K562 (cell line): ENCODE results near the gene TXNL1. TPM values are rescaled to one million over a fixed set of nuclear protein-coding genes. Genes with fewer than 3 reads are reported as not detected.

ENCODE experiments used
- ATAC-seq: fragments of 200-7000 bp; cut with Tn5 transposase; 3 replicates; pipeline ENCODE4 v1.9.1; 2020; ENCODE audit warnings: moderate library complexity
- BruUV-seq: library from RNA; stranded (reverse); fragments of 400-500 nt; replicated peaks from 2 replicates; lab custom pipeline; 2021; lab: Mats Ljungman, UMichigan
- CTCF ChIA-PET: fragments of 300-600 bp; formaldehyde crosslinking; extraction: SDS; loops from one replicate; lab custom pipeline; 2021; ENCODE audit warnings: low intra/inter-chr PET ratio; lab: Yijun Ruan, JAX
- POLR2A ChIA-PET: fragments of 300-600, 350-650 bp; sonication (Branson Sonifier 250); formaldehyde crosslinking; extraction: SDS; loops from one replicate; lab custom pipeline; 2021; ENCODE audit warnings: antibody characterized with exemption, inconsistent platforms; lab: Yijun Ruan, JAX
- DNase-seq, 4 experiments: peaks; one replicate each; pipeline versions ENCODE4 v3.0.0 to v3.0.0-alpha.2; 2011 to 2018; ENCODE audit warnings: low spot score in 3 of 4, mixed read lengths in 3 of 4; ENCODE audit errors: extremely low read depth in 1 of 4
- FAIRE-seq: peaks from 2 replicates; lab custom pipeline; 2011; peaks lifted over from hg19 to GRCh38; lab: Jason Lieb, UNC
- H2AFZ ChIP-seq: 2 replicates; pipeline ENCODE4 v1.6.0; 2011; ENCODE audit warnings: low read depth, low read length, control low read depth, inconsistent platforms
- H3K27ac ChIP-seq: fragments of 200-600 bp; 3 replicates; pipeline ENCODE4 v1.8.0; 2011; ENCODE audit warnings: low read depth, mild to moderate bottlenecking, control low read depth, inconsistent platforms, low read length, moderate library complexity, mixed read lengths; ENCODE audit errors: extremely low read depth
- H3K27me3 ChIP-seq, 2 experiments: fragments of 300-600 bp in 1 of 2; 2 replicates in 1 of 2; 3 replicates in 1 of 2; pipeline versions ENCODE4 v1.6.0 to v1.8.0; 2011; ENCODE audit warnings: inconsistent platforms in 2 of 2, low read length in 2 of 2, mild to moderate bottlenecking in 1 of 2, mixed read lengths in 1 of 2, moderate library complexity in 1 of 2; ENCODE audit not compliant: control insufficient read depth in 2 of 2, insufficient read depth in 2 of 2
- H3K36me3 ChIP-seq: fragments of 300-600 bp; 3 replicates; pipeline ENCODE4 v1.8.0; 2011; ENCODE audit warnings: mild to moderate bottlenecking, low read length, inconsistent platforms; ENCODE audit not compliant: control insufficient read depth, insufficient read depth
- H3K4me1 ChIP-seq, 2 experiments: fragments of 200-600 bp in 1 of 2; replicated peaks in 1 of 2; 2 replicates in 1 of 2; 3 replicates in 1 of 2; pipeline versions ENCODE4 v1.5.1 to v1.8.0; 2011; ENCODE audit warnings: inconsistent platforms in 2 of 2, low read length in 2 of 2, mild to moderate bottlenecking in 1 of 2, mixed read lengths in 1 of 2, moderate library complexity in 1 of 2; ENCODE audit not compliant: control insufficient read depth in 2 of 2, insufficient read depth in 2 of 2
- H3K4me2 ChIP-seq: 2 replicates; pipeline ENCODE4 v1.6.1; 2011; ENCODE audit warnings: low read length, control low read depth, inconsistent platforms, mixed read lengths; ENCODE audit not compliant: insufficient read depth
- H3K4me3 ChIP-seq: fragments of 200-600 bp; sonication (generic), shearing (Covaris generic); 2 replicates; pipeline ENCODE4 v1.5.1; 2016; ENCODE audit warnings: control low read depth, inconsistent platforms
- H3K79me2 ChIP-seq: fragments of 200-600 bp; 3 replicates; pipeline ENCODE4 v1.8.0; 2011; ENCODE audit warnings: low read length, inconsistent platforms; ENCODE audit not compliant: control insufficient read depth, insufficient read depth
- H3K9ac ChIP-seq, 2 experiments: 2 replicates each; pipeline versions ENCODE4 v1.6.0 to v1.6.1; 2011; ENCODE audit warnings: low read depth in 2 of 2, low read length in 2 of 2, control low read depth in 1 of 2, inconsistent platforms in 1 of 2, mild to moderate bottlenecking in 1 of 2, mixed read lengths in 1 of 2; ENCODE audit not compliant: insufficient read depth in 1 of 2
- H3K9me1 ChIP-seq: one replicate; pipeline ENCODE4 v1.6.0; 2011; ENCODE audit warnings: inconsistent platforms, mild to moderate bottlenecking, low read length, moderate library complexity; ENCODE audit not compliant: control insufficient read depth, insufficient read depth
- H3K9me3 ChIP-seq: replicated peaks from 2 replicates; pipeline ENCODE4 v1.5.1; 2011; ENCODE audit warnings: low read depth, low read length, inconsistent platforms; ENCODE audit not compliant: control insufficient read depth, insufficient read depth
- H4K20me1 ChIP-seq: replicated peaks from 2 replicates; pipeline ENCODE4 v1.6.1; 2011; ENCODE audit warnings: low read length, inconsistent platforms, mixed read lengths; ENCODE audit not compliant: control insufficient read depth, insufficient read depth
- ADNP ChIP-seq: fragments of 200-800 bp; sonication (Bioruptor generic); IDR thresholded peaks from 2 replicates; pipeline ENCODE4 v1.6.1; 2016; ENCODE audit warnings: missing genetic modification characterization, missing compliant biosample characterization
- CHD1 ChIP-seq: fragments of 200-600 bp; sonication (generic); IDR thresholded peaks from one replicate; pipeline ENCODE4 v1.6.1; 2012; ENCODE audit warnings: mild to moderate bottlenecking, moderate library complexity, low read length, inconsistent platforms
- CHD2 ChIP-seq: IDR thresholded peaks from 2 replicates; pipeline ENCODE4 v1.6.1; 2011; ENCODE audit warnings: low read depth, low read length
- EHMT2 ChIP-seq: fragments of 450-650 bp; IDR thresholded peaks from 2 replicates; pipeline ENCODE4 v1.6.1; 2018; ENCODE audit warnings: antibody characterized with exemption
- ESRRA ChIP-seq: fragments of 450-650 bp; IDR thresholded peaks from 2 replicates; pipeline ENCODE4 v1.6.1; 2014; ENCODE audit warnings: low read depth, mild to moderate bottlenecking, moderate library complexity, borderline replicate concordance
- FOS ChIP-seq: IDR thresholded peaks from 3 replicates; pipeline ENCODE4 v1.6.1; 2011; ENCODE audit not compliant: insufficient read length; ENCODE audit errors: extremely low read depth
- KLF16 ChIP-seq: IDR thresholded peaks from 2 replicates; pipeline ENCODE4 v1.6.1; 2016; ENCODE audit warnings: antibody characterized with exemption
- LEF1 ChIP-seq: fragments of 450-650 bp; IDR thresholded peaks from 2 replicates; pipeline ENCODE4 v1.6.1; 2016; ENCODE audit warnings: mild to moderate bottlenecking
- MCM3 ChIP-seq: fragments of 450-650 bp; IDR thresholded peaks from 2 replicates; pipeline ENCODE4 v1.6.1; 2016
- NR2F6 ChIP-seq: fragments of 450-650 bp; formaldehyde crosslinking; IDR thresholded peaks from 2 replicates; pipeline ENCODE4 v1.4.0; 2020; ENCODE audit warnings: mild to moderate bottlenecking
- POLR2A ChIP-seq: fragments of 450-650 bp; conservative IDR thresholded peaks from 2 replicates; pipeline ENCODE4 v1.6.1; 2016
- POLR2G ChIP-seq: fragments of 200-400 bp; formaldehyde crosslinking; IDR thresholded peaks from 2 replicates; pipeline ENCODE4 v1.6.1; 2017; ENCODE audit warnings: low read depth, mild to moderate bottlenecking, antibody characterized with exemption, low read length, moderate library complexity
- XRCC3 ChIP-seq: fragments of 450-650 bp; IDR thresholded peaks from 2 replicates; pipeline ENCODE4 v1.6.1; 2017; ENCODE audit warnings: mild to moderate bottlenecking, moderate library complexity
- ZNF174 ChIP-seq: fragments of 250-450 bp; sonication (Bioruptor Pico); IDR thresholded peaks from 2 replicates; pipeline ENCODE4 v1.4.0; 2020; ENCODE audit warnings: mild to moderate bottlenecking
- ZNF212 ChIP-seq: fragments of 450-650 bp; formaldehyde crosslinking; IDR thresholded peaks from 2 replicates; pipeline ENCODE4 v1.4.0; 2020; ENCODE audit warnings: mild to moderate bottlenecking
- ZNF280A ChIP-seq: fragments of 450-650 bp; IDR thresholded peaks from 2 replicates; pipeline ENCODE4 v1.6.1; 2018; ENCODE audit warnings: mild to moderate bottlenecking, low read depth; ENCODE audit not compliant: partially characterized antibody
- ZNF764 ChIP-seq: fragments of 250-450 bp; sonication (Bioruptor Pico); IDR thresholded peaks from 2 replicates; pipeline ENCODE4 v1.4.0; 2020; ENCODE audit warnings: low read depth, mild to moderate bottlenecking, moderate library complexity
- ZNF79 ChIP-seq: fragments of 250-450 bp; sonication (Bioruptor Pico); IDR thresholded peaks from 2 replicates; pipeline ENCODE4 v1.4.0; 2020; ENCODE audit warnings: low read depth, mild to moderate bottlenecking, moderate library complexity
- WGBS: fragments of 100-300 bp; shearing (Covaris generic); methylation state at CpG from one replicate; pipeline ENCODE4 v1.1.6; 2016; ENCODE audit warnings: low coverage, mixed read lengths; ENCODE audit not compliant: insufficient coverage; ENCODE audit errors: missing lambda C conversion rate; 5-methylcytosine and 5-hydroxymethylcytosine counted together
- in situ Hi-C: fragments of 300-500 bp; cut with MboI; formaldehyde crosslinking; loops from 4 replicates; pipeline ENCODE4 v1.15.0; 2018; ENCODE audit warnings: inconsistent platforms, mixed read lengths
- intact Hi-C: fragments of 100-400 bp; cut with micrococcal nuclease; formaldehyde crosslinking; loops from 2 replicates; pipeline ENCODE4 v1.14.2; 2022
- polyA plus RNA-seq, 8 experiments: library from polyadenylated mRNA; depleted of rRNA in 4 of 8; stranded (reverse) in 5 of 8; unstranded in 3 of 8; fragments of >200 nt; fragmentation: Nextera tagmentation in 2 of 8; fragmentation: Illumina TruSeq in 1 of 8; extraction: Ambion mirVana in 2 of 8; extraction: Trizol in 1 of 8; gene quantifications; 2 replicates each; pipeline versions ENCODE4 v1.2.1 to v1.2.3, GENCODE V29; 2011 to 2014; ENCODE audit warnings: inconsistent platforms in 1 of 8, missing spikeins in 1 of 8
- total RNA-seq, 7 experiments: library from RNA; depleted of rRNA in 6 of 7; stranded (reverse); fragments of >200 nt in 6 of 7; fragmentation: Illumina TruSeq in 2 of 7; extraction: Trizol in 2 of 7; gene quantifications; 2 replicates each; pipeline versions ENCODE4 v1.2.1 to v1.2.3, GENCODE V29; 2011 to 2021; ENCODE audit warnings: low replicate concordance in 1 of 7

The TXNL1 gene
- total and polyA plus RNA-seq, 9 of the 15 experiments (the other 6 are each of a cell fraction or from before 2014, with no cell fraction given): 45.4 to 103 (median 65.7) TPM

GRCh38 chr18:56550121-56550520, 88.3 kb downstream of the TXNL1 start:
- Histone ChIP-seq H3K27ac (no peak overlapping the region), H4K20me1 (no peaks in the 10 kb centered on the region), H3K9me3 (no peaks in the 10 kb centered on the region), H3K36me3 (no peaks in the 10 kb centered on the region), H2AFZ (no peak overlapping the region), H3K4me2 (no peak overlapping the region), H3K9me1 (no peaks in the 10 kb centered on the region), H3K4me3 (no peak overlapping the region), H3K9ac (no peak overlapping the region), H3K4me1 (peaks cover 0 to 2% of the 10 kb centered on the region in 2 experiments; a peak in 2 of 5 replicates), H3K27me3 (no peaks in the 10 kb centered on the region), H3K79me2 (no peaks in the 10 kb centered on the region)
- ATAC-seq (no peak), DNase-seq (no peak), FAIRE-seq (no peak)
- intact Hi-C loops (no loop called here), in situ Hi-C loops (loop anchor here (25.0 kb wide), 1 partner anchor 1313 kb away; no protein-coding TSS in a partner anchor)
- TF ChIP-seq ZNF764 (CRISPR knock-in tag): no peak
- TF ChIP-seq CHD1: no peak
- no peak for TF ChIP-seq ESRRA
- no peak for TF ChIP-seq POLR2G
- no peak for TF ChIP-seq ZNF212 (CRISPR knock-in tag)
- TF ChIP-seq POLR2A: no peak
- no peak for TF ChIP-seq XRCC3
- no peak for TF ChIP-seq LEF1
- TF ChIP-seq ADNP (tag): no peak
- TF ChIP-seq CHD2: no peak
- TF ChIP-seq ZNF280A: no peak
- no peak for TF ChIP-seq ZNF79 (CRISPR knock-in tag)
- TF ChIP-seq EHMT2: no peak
- TF ChIP-seq MCM3: no peak
- TF ChIP-seq NR2F6 (CRISPR knock-in tag): no peak
- TF ChIP-seq ZNF174 (CRISPR knock-in tag): no peak
- no peak for TF ChIP-seq KLF16
- no peak for TF ChIP-seq FOS
- POLR2A ChIA-PET: no interaction called here
- CTCF ChIA-PET: no interaction called here
- 8% methylated on average over 2 of the region's 4 CpGs for WGBS
- no TSS peak for BruUV-seq

Other genes with a start within 250 kb of the TXNL1 start
- gene WDR7, start 12.8 kb upstream of the TXNL1 start, total RNA-seq (2014; rRNA removed): 6.9 and 7.5 TPM in 2 replicates
- gene WDR7, start 12.8 kb upstream of the TXNL1 start, total RNA-seq (2014; rRNA removed; fragmentation: Illumina TruSeq; extraction: Trizol): 9.4 and 9.6 TPM in 2 replicates
- gene WDR7, start 12.8 kb upstream of the TXNL1 start, total RNA-seq (2015; rRNA removed; fragmentation: Illumina TruSeq; extraction: Trizol): 9.0 and 11.0 TPM in 2 replicates
- 6.6 and 7.4 TPM in 2 replicates for gene WDR7, start 12.8 kb upstream of the TXNL1 start, total RNA-seq (2021)
- gene WDR7, start 12.8 kb upstream of the TXNL1 start, polyA plus RNA-seq (2011; rRNA removed): 2.7 and 5.3 TPM in 2 replicates
- gene WDR7, start 12.8 kb upstream of the TXNL1 start, polyA plus RNA-seq (2014; fragmentation: Illumina TruSeq; extraction: Trizol): 3.9 and 4.6 TPM in 2 replicates
- gene WDR7, start 12.8 kb upstream of the TXNL1 start, polyA plus RNA-seq (2014; fragmentation: Nextera tagmentation; extraction: Ambion mirVana): 1 to 10 TPM; 1.4 to 2.1 TPM
- gene WDR7, start 12.8 kb upstream of the TXNL1 start, polyA plus RNA-seq (2014; rRNA removed): 2.1 and 4.9 TPM in 2 replicates